ENCODE measurements around the gene PDYN.

DNA sequence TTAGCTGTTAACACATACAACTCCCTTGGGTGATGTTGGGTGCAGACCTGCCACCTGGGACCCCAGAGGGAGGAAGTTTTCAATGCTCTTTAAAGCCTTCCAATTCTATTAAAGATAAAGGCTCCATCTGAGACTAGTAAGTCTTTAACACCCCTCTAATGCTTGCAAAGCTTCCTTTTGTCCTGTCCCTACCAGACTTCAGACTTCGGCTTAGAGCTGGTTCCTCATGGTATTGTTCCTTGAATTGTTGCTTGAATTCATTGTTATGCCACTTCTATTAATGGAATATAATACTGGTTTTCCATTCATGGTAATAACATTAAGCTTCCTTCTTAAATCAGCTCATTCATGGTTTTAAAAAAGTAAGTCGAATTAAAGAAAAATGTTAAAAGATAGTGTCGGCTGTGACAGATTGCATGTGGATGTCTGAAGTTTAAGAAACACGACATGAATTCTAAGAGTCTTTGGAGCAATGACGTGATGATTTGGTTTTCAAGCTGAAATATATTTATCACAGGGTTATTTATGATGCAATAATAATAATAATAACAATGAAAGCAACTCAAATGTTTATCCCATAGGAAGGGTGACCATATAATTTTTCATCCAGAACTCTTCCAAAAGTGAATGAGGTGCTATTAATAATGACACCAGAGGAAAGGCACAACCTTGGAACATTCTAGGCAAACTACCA, 21.8 kb downstream of the PDYN start:
- TF ChIP-seq, protein P1, sequence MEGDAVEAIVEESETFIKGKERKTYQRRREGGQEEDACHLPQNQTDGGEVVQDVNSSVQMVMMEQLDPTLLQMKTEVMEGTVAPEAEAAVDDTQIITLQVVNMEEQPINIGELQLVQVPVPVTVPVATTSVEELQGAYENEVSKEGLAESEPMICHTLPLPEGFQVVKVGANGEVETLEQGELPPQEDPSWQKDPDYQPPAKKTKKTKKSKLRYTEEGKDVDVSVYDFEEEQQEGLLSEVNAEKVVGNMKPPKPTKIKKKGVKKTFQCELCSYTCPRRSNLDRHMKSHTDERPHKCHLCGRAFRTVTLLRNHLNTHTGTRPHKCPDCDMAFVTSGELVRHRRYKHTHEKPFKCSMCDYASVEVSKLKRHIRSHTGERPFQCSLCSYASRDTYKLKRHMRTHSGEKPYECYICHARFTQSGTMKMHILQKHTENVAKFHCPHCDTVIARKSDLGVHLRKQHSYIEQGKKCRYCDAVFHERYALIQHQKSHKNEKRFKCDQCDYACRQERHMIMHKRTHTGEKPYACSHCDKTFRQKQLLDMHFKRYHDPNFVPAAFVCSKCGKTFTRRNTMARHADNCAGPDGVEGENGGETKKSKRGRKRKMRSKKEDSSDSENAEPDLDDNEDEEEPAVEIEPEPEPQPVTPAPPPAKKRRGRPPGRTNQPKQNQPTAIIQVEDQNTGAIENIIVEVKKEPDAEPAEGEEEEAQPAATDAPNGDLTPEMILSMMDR (conservative IDR thresholded peaks at IDR 0.05): no peak
- no peak for TF ChIP-seq ZFX (IDR thresholded peaks at IDR 0.05)

Measured in C4-2B (cell line).